ENCODE results near the gene GPR84. TPM values are rescaled to one million over a fixed set of nuclear protein-coding genes. Genes with fewer than 3 reads are reported as not detected.
A peak's percentile ranks its signal among the peaks of the same experiment; 100 is the strongest.

The GPR84 gene
- total RNA-seq, 1 donor from 2014 or later, result not detected

DNA sequence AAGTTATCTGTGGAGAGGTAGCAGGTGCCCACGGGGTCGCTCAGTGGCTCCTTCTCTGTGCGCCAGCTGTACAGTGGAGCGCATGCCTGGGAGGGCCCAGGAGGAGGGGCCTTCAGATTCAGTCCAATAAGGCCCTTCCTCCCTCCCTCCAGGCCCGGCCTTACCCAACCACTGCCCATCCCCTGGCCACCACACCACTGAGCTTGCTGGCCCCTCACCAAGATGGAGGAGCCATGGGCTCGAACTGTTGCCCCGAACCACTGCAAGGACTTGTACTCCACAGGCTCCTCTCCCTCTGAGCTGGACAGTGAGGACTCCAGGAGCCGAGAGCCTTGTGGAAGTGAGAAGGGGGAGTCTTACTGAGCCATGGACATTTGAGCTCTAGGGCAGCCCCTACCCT, 45.0 kb upstream of the GPR84 start:
- Histone ChIP-seq H3K27ac (no peak overlapping the region), H3K9me3 (no peaks in the 10 kb centered on the region), H3K36me3 (peaks cover 8 to 47% of the 10 kb centered on the region in 2 donors), H3K4me3 (no peak overlapping the region), H3K27me3 (no peaks in the 10 kb centered on the region), H3K4me1 (peaks cover 38% of the 10 kb centered on the region)
- DNase-seq (ENCODE audit: extremely low spot score in 2 of 2), result no peak
- intact Hi-C loops (cut with DNase I), result no loop called here
- TF ChIP-seq CTCF (IDR thresholded peaks at IDR 0.05), result no peak
- no peak for TF ChIP-seq POLR2AphosphoS5 (IDR thresholded peaks at IDR 0.05; ENCODE audit: insufficient read depth in 1 of 2, low read depth in 1 of 2)
- TF ChIP-seq POLR2A (IDR thresholded peaks at IDR 0.05), result no peak

DNA sequence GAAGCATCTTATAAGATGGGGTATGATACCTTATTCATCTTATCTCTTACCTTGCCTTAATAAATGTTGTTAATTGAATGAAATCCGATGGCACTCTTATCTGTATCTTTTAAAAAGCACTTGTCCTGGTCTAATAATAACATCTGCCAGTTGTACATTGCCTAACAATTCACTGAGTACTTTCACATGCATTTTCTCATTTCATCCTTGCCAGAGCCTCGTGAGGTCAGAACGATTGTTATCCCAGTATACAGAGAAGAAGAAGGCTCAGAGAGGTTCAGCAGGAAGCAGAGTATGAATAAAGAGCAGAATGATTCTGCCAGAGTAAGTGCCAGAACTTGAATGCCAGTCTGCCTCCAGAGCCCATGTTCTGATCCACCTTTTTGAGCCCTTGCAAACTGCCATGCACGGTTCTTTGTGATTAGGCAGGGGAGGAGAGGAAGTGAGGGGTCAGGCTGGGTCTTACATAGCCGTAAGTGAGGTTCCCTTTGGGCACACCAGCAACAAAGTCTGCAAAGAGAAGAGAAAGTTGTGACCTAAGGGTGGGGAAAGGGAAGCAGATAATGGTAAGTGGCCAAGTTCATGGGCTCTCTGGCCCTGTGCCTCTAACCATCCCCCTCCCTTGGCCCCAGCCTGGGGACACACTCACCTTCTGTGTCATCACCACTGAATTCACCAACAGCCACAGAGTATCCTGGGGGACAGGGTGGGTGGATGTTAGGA, 43.1 kb upstream of the GPR84 start:
- Histone ChIP-seq H3K27me3 (no peaks in the 10 kb centered on the region), H3K4me3 (no peak overlapping the region), H3K27ac (no peak overlapping the region), H3K9me3 (no peaks in the 10 kb centered on the region), H3K4me1 (peaks cover 19% of the 10 kb centered on the region), H3K36me3 (peaks cover 9 to 66% of the 10 kb centered on the region in 2 donors)
- intact Hi-C loops (cut with DNase I), result no loop called here
- no peak for DNase-seq (ENCODE audit: extremely low spot score in 2 of 2)
- TF ChIP-seq POLR2A (IDR thresholded peaks at IDR 0.05) (no peak), CTCF (IDR thresholded peaks at IDR 0.05) (no peak), POLR2AphosphoS5 (IDR thresholded peaks at IDR 0.05; ENCODE audit: insufficient read depth in 1 of 2, low read depth in 1 of 2) (no peak)

DNA sequence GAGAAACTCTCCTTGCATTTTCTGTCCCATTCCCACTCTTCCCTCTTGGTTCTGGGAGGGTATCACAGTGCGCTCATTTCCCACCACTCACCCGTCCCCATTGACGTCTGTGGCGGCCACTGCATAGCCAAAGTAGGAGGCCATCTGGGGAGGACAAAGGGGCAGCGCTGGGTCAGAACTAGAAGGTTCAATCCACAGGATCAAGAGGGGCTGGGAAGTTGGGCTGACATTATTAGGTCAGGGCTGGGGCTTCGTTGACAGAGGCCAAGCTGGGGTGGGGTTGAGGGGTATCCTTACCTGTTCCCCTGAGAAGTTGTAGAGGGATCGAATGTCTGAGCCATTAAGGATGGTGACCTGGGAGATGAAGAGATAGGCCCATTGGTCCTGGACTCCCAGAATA, 41.3 kb upstream of the GPR84 start:
- intact Hi-C loops (cut with DNase I), result no loop called here
- DNase-seq (ENCODE audit: extremely low spot score in 2 of 2), result no peak
- no peaks in the 10 kb centered on the region for H3K27me3 ChIP-seq
- no peak overlapping the region for H3K27ac ChIP-seq
- H3K4me3 ChIP-seq, result no peak overlapping the region
- TF ChIP-seq POLR2AphosphoS5 (IDR thresholded peaks at IDR 0.05; ENCODE audit: insufficient read depth in 1 of 2, low read depth in 1 of 2) (no peak), POLR2A (IDR thresholded peaks at IDR 0.05) (no peak), CTCF (IDR thresholded peaks at IDR 0.05) (no peak)
- peaks cover 9 to 84% of the 10 kb centered on the region in 2 donors for H3K36me3 ChIP-seq
- H3K9me3 ChIP-seq, result no peaks in the 10 kb centered on the region
- peaks cover 2% of the 10 kb centered on the region for H3K4me1 ChIP-seq

GRCh38 chr12:54405106-54405505, 40.8 kb upstream of the GPR84 start:
- H3K27ac ChIP-seq, result peak overlapping the region; percentile 43
- H3K36me3 ChIP-seq, result peaks cover 9 to 89% of the 10 kb centered on the region in 2 donors
- TF ChIP-seq CTCF (IDR thresholded peaks at IDR 0.05), result no peak
- peak in 1 of 2 donors; percentile 26 for TF ChIP-seq POLR2AphosphoS5 (IDR thresholded peaks at IDR 0.05; ENCODE audit: insufficient read depth in 1 of 2, low read depth in 1 of 2)
- H3K4me3 ChIP-seq, result no peak overlapping the region
- intact Hi-C loops (cut with DNase I), result no loop called here
- no peaks in the 10 kb centered on the region for H3K27me3 ChIP-seq
- no peak for DNase-seq (ENCODE audit: extremely low spot score in 2 of 2)
- H3K4me1 ChIP-seq, result no peaks in the 10 kb centered on the region
- H3K9me3 ChIP-seq, result no peaks in the 10 kb centered on the region

All from vagina (tissue), 2 donors.